Progenitor cell of endocrine pancreas (in vitro differentiated cells): ENCODE measurements around the gene MED4. TPM values are rescaled to one million over a fixed set of nuclear protein-coding genes. Genes with fewer than 3 reads are reported as not detected.

Experiments
- DNase-seq: peaks from one replicate; pipeline ENCODE4 v3.0.0; 2021; ENCODE audit warnings: low spot score; ENCODE audit not compliant: unreplicated experiment
- H3K27ac Mint-ChIP-seq: 2 replicates; pipeline ENCODE4 v1.8.0; 2021; ENCODE audit warnings: mild to moderate bottlenecking, moderate library complexity, mixed read lengths
- H3K27me3 Mint-ChIP-seq: 2 replicates; pipeline ENCODE4 v1.8.0; 2021; ENCODE audit warnings: mixed read lengths
- H3K36me3 Mint-ChIP-seq: 2 replicates; pipeline ENCODE4 v1.8.0; 2022; ENCODE audit warnings: mixed read lengths; ENCODE audit not compliant: insufficient read depth
- H3K4me1 Mint-ChIP-seq: 2 replicates; pipeline ENCODE4 v1.8.0; 2021; ENCODE audit warnings: low read depth, mixed read lengths
- H3K4me3 Mint-ChIP-seq: 2 replicates; pipeline ENCODE4 v1.8.0; 2021; ENCODE audit warnings: low read depth, mild to moderate bottlenecking, moderate library complexity, mixed read lengths
- H3K9me3 Mint-ChIP-seq: 2 replicates; pipeline ENCODE4 v1.8.0; 2021; ENCODE audit warnings: low read depth, mixed read lengths
- CTCF ChIP-seq: fragments of 200-600 bp; sonication (generic); IDR thresholded peaks from one replicate; pipeline ENCODE4 v1.5.0; 2021; ENCODE audit warnings: antibody characterized with exemption, mild to moderate bottlenecking; ENCODE audit not compliant: unreplicated experiment
- total RNA-seq: library from RNA; stranded (reverse); gene quantifications from 2 replicates; pipeline ENCODE4 v1.2.1, GENCODE V29; 2021

Gene MED4
- total RNA-seq, 1 donor from 2014 or later: 56.1 TPM

- H3K4me1 Mint-ChIP-seq: no peaks in the 10 kb centered on the region
- TF ChIP-seq CTCF: no peak
- H3K9me3 Mint-ChIP-seq: peaks cover 40% of the 10 kb centered on the region
- DNase-seq: no peak
- H3K27ac Mint-ChIP-seq: no peak overlapping the region
- no peak overlapping the region for H3K4me3 Mint-ChIP-seq
- H3K27me3 Mint-ChIP-seq: no peaks in the 10 kb centered on the region
- H3K36me3 Mint-ChIP-seq: peaks cover 79% of the 10 kb centered on the region
Measured at GRCh38 chr13:48074006-48074405, 20.9 kb downstream of the MED4 start.

GRCh38 chr13:48072787-48073186, 22.1 kb downstream of the MED4 start:
- Mint-ChIP-seq H3K27me3 (no peaks in the 10 kb centered on the region), H3K36me3 (peaks cover 85% of the 10 kb centered on the region), H3K9me3 (peaks cover 47% of the 10 kb centered on the region), H3K27ac (no peak overlapping the region), H3K4me1 (no peaks in the 10 kb centered on the region), H3K4me3 (no peak overlapping the region)
- DNase-seq: no peak
- no peak for TF ChIP-seq CTCF

- no peak for DNase-seq
- H3K4me1 Mint-ChIP-seq: no peaks in the 10 kb centered on the region
- TF ChIP-seq CTCF: no peak
- H3K27ac Mint-ChIP-seq: no peak overlapping the region
- peaks cover 52% of the 10 kb centered on the region for H3K9me3 Mint-ChIP-seq
- peaks cover 90% of the 10 kb centered on the region for H3K36me3 Mint-ChIP-seq
- no peaks in the 10 kb centered on the region for H3K27me3 Mint-ChIP-seq
- no peak overlapping the region for H3K4me3 Mint-ChIP-seq
Measured at GRCh38 chr13:48072304-48072703, 22.6 kb downstream of the MED4 start.

GRCh38 chr13:48070942-48071341, 24.0 kb downstream of the MED4 start:
- Mint-ChIP-seq H3K27ac (no peak overlapping the region), H3K4me3 (no peak overlapping the region), H3K36me3 (peaks cover 95% of the 10 kb centered on the region), H3K9me3 (peaks cover 55% of the 10 kb centered on the region), H3K4me1 (no peaks in the 10 kb centered on the region), H3K27me3 (no peaks in the 10 kb centered on the region)
- no peak for DNase-seq
- no peak for TF ChIP-seq CTCF

GRCh38 chr13:48069573-48069972, 25.3 kb downstream of the MED4 start:
- no peak for DNase-seq
- H3K9me3 Mint-ChIP-seq: peaks cover 51% of the 10 kb centered on the region
- no peak overlapping the region for H3K27ac Mint-ChIP-seq
- TF ChIP-seq CTCF: no peak
- H3K27me3 Mint-ChIP-seq: no peaks in the 10 kb centered on the region
- H3K4me1 Mint-ChIP-seq: no peaks in the 10 kb centered on the region
- no peak overlapping the region for H3K4me3 Mint-ChIP-seq
- peaks cover 86% of the 10 kb centered on the region for H3K36me3 Mint-ChIP-seq

GRCh38 chr13:48068952-48069351, 26.0 kb downstream of the MED4 start:
- Mint-ChIP-seq H3K9me3 (peaks cover 47% of the 10 kb centered on the region), H3K4me3 (no peak overlapping the region), H3K36me3 (peaks cover 80% of the 10 kb centered on the region), H3K27ac (no peak overlapping the region), H3K4me1 (no peaks in the 10 kb centered on the region), H3K27me3 (no peaks in the 10 kb centered on the region)
- no peak for TF ChIP-seq CTCF
- no peak for DNase-seq
